ENCODE data around the gene ZNF366.

DNA sequence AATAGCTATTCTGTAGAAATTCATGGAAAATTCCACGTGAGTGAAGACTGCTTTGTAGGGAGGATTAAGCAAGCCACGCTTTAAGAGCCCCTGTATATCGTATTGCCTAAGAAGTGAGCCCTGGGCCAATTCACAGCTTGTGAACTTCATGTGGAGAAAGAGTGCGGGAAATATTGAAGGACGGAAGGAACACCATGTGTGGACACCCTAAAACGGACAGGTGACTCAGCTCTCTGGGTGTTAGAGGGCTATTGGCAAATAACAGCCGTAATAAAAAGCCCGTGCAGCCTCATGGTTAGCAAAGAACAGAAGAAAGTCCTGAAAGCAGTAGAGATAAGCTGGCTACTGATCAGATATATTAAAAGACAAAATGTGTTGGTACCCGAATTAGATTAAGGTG is 26.4 kb downstream of the ZNF366 start:
- TF ChIP-seq, protein P1, sequence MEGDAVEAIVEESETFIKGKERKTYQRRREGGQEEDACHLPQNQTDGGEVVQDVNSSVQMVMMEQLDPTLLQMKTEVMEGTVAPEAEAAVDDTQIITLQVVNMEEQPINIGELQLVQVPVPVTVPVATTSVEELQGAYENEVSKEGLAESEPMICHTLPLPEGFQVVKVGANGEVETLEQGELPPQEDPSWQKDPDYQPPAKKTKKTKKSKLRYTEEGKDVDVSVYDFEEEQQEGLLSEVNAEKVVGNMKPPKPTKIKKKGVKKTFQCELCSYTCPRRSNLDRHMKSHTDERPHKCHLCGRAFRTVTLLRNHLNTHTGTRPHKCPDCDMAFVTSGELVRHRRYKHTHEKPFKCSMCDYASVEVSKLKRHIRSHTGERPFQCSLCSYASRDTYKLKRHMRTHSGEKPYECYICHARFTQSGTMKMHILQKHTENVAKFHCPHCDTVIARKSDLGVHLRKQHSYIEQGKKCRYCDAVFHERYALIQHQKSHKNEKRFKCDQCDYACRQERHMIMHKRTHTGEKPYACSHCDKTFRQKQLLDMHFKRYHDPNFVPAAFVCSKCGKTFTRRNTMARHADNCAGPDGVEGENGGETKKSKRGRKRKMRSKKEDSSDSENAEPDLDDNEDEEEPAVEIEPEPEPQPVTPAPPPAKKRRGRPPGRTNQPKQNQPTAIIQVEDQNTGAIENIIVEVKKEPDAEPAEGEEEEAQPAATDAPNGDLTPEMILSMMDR (IDR thresholded peaks at IDR 0.05): no peak
- TF ChIP-seq EP300 (IDR thresholded peaks at IDR 0.05): no peak
- TF ChIP-seq POLR2A (IDR thresholded peaks at IDR 0.05): no peak

Measured in stomach (tissue), 4 donors.